Adipose tissue (tissue), 3 donors: Measurements from ENCODE around the gene LY6G6D. TPM values are rescaled to one million over a fixed set of nuclear protein-coding genes. Genes with fewer than 3 reads are reported as not detected.
A peak's percentile ranks its signal among the peaks of the same experiment; 100 is the strongest.
"Not testable (repeated sequence)": the region's sequence is repeated elsewhere in the genome, so short reads cannot be mapped to it uniquely, and the experiment has no call there.

ENCODE experiments used
- H3K27ac ChIP-seq: one replicate; pipeline ENCODE4 v1.5.1; 2013; ENCODE audit warnings: low read depth, low read length
- whole genome bisulfite sequencing, 3 donors: extraction: QIAGEN DNeasy Blood & Tissue Kit; methylation state at CpG; one replicate each; pipeline ENCODE4 v1.1.7; 2013; 5-methylcytosine and 5-hydroxymethylcytosine counted together
- polyA plus RNA-seq, 3 donors: library from polyadenylated mRNA; stranded (reverse); fragments of 200-250 nt; gene quantifications; one replicate each; pipeline ENCODE4 v1.2.3, GENCODE V29; 2013
- donor health status: healthy with polysubstance abuse.
- donor health status: Bipolar disorder and iron deficiency.
- donor health status: healthy.

LY6G6D gene
- polyA plus RNA-seq, 3 donors: not detected

- no peak overlapping the region for H3K27ac ChIP-seq
- WGBS, 3 donors: 67 to 80% (median 72%) methylated on average over 10 of the region's 10 CpGs
Measured at GRCh38 chr6:31690231-31691077, 24.7 kb upstream of the LY6G6D start.

DNA sequence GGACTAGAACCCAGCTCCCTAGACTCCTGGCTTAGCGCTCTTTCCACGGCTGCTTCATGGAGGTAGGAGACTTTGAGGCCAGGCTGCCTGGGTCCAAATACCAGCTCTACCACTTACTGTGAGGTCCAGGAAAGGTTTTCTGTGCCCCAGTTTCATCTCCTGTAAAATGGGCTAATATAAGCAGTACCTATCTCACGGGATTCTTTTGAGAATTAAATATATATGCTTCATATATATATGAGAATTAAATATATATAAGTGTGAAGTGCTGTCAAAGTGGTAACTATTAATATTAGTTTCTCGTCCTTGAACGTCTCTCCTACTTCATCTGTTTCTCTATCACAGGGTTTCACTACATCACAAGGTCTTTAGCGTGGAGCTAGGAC lies 24.1 kb upstream of the LY6G6D start:
- whole genome bisulfite sequencing, 3 donors: 92 to 94% (median 94%) methylated on average over 6 of the region's 6 CpGs

GRCh38 chr6:31691564-31692108 lies 23.5 kb upstream of the LY6G6D start:
- H3K27ac ChIP-seq: no peak overlapping the region
- WGBS, 3 donors: 95 to 96% (median 96%) methylated on average over 11 to 12 of the region's 12 CpGs

More for the DNA sequence above, 24.1 kb upstream of the LY6G6D start:
- H3K27ac ChIP-seq: no peak overlapping the region

GRCh38 chr6:31692353-31692752 lies 22.8 kb upstream of the LY6G6D start:
- 83 to 91% (median 87%) methylated on average over 4 of the region's 4 CpGs for WGBS, 3 donors
- H3K27ac ChIP-seq: no peak overlapping the region

- WGBS, 3 donors: 88 to 93% (median 89%) methylated on average over 9 of the region's 9 CpGs
- H3K27ac ChIP-seq: no peak overlapping the region
Measured at GRCh38 chr6:31692886-31693285, 22.3 kb upstream of the LY6G6D start.

DNA sequence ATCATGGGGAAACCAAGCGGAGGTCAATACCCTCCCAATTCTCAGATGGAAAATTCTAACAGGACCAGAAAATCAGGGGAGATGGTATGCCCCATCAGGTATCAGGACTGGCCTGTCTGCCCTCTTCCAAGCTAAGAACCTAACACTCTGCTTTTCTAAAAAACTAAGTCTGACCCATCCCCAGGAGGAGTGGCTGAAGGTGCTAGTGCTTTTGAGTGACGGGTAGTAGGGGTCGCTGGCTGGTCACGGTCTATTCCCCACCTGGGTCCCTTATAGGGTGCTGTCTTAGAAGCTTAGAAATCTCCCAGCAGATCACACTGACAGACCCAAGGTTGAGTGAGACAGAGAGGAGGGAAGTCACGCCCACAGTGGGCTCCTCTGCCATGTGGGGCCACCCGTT lies 21.6 kb upstream of the LY6G6D start:
- WGBS, 3 donors: 89 to 90% (median 89%) methylated on average over 6 of the region's 6 CpGs
- H3K27ac ChIP-seq: no peak overlapping the region

GRCh38 chr6:31697555-31697954 lies 17.6 kb upstream of the LY6G6D start:
- H3K27ac ChIP-seq: no peak overlapping the region
- WGBS, 3 donors: 39 to 61% (median 42%) methylated on average over 3 of the region's 3 CpGs

DNA sequence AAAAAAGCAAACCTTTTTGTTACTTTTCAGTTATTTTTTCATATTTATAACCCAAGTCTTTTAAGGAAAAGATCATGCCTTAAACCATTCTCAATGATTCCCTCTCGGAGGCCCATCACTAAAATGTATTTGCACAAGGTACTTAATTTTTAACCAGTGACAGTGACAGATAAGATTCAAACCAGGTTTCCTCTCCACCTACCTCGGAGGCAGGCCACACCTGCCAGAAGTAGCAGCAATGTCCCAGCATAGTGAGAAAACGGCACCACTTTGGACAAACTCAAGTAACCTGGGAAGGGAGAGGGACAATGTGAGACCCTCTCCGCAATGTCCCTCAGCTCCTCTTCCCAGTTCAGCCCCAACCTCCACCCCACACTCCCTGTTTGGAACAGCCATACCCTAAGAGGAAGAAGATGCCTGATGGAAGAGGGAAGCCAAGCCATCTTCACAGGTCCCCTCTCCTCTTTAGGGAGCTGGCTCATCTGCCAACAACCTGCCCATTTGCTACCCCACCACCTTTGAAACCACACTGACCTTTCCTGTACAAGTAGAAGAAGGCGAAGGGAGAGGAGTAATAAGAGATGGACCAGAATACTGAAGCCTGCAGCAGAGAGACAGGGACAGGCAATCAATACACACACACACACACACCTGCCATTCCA lies 14.3 kb upstream of the LY6G6D start:
- 60 to 87% (median 84%) methylated on average over 5 of the region's 5 CpGs for WGBS, 3 donors
- no peak overlapping the region for H3K27ac ChIP-seq

- WGBS, 3 donors: 27 to 33% (median 30%) methylated on average over 7 of the region's 7 CpGs
- no peak overlapping the region for H3K27ac ChIP-seq
Measured at GRCh38 chr6:31701666-31702404, 13.3 kb upstream of the LY6G6D start.

DNA sequence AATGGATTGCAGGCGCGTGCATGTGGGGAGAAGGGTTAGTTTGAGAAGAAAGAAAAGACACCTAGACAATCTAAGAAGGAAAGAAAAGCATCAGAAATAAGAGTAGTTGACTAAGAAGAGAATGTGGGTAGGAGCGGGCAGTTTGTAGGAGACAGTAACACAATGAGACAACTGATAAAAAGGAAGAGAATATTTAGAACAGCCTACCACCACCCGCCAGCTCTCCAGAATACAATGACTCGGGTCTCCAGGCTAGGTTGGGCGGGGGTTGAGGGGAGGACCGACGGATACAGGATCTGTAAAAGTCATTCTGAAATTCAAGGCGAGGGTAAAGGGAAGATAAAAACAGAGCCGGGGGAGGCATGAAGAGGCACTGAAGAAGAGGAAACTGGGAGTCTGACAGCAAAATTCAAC lies 12.7 kb upstream of the LY6G6D start:
- WGBS, 3 donors: 0 to 3% (median 1%) methylated on average over 10 of the region's 10 CpGs
- H3K27ac ChIP-seq: peak overlapping the region; percentile 93

- 1 to 2% (median 1%) methylated on average over 54 of the region's 54 CpGs for WGBS, 3 donors
- peak within 1 kb of the TSS; percentile 93 for H3K27ac ChIP-seq
Measured at GRCh38 chr6:31702819-31703716, 12.1 kb upstream of the LY6G6D start, which contains the start of gene ABHD16A. Gene ABHD16A, minus strand, starts transcription at chr6:31703324. Its CDS starts 43 bp downstream, at chr6:31703281.

- WGBS, 3 donors: 89 to 92% (median 90%) methylated on average over 5 to 6 of the region's 6 CpGs
- no peak overlapping the region for H3K27ac ChIP-seq
Measured at GRCh38 chr6:31705931-31706330, 9.2 kb upstream of the LY6G6D start.

GRCh38 chr6:31706599-31706998 lies 8.5 kb upstream of the LY6G6D start, which contains the start of gene LY6G6F:
Gene LY6G6F, plus strand, starts transcription at chr6:31706866. Its CDS starts 41 bp downstream, at chr6:31706907.
- 50 to 60% (median 55%) methylated on average over 3 of the region's 3 CpGs for WGBS, 3 donors
- no peak within 1 kb of the TSS for H3K27ac ChIP-seq

DNA sequence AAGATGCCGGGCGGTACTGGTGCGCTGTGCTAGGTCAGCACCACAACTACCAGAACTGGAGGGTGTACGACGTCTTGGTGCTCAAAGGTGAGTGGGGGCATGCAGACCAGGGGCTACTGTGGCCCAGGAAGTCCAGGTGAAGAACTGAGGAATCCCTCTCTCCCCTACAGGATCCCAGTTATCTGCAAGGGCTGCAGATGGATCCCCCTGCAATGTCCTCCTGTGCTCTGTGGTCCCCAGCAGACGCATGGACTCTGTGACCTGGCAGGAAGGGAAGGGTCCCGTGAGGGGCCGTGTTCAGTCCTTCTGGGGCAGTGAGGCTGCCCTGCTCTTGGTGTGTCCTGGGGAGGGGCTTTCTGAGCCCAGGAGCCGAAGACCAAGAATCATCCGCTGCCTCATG lies 7.4 kb upstream of the LY6G6D start:
- WGBS, 3 donors: 76 to 86% (median 85%) methylated on average over 10 of the region's 10 CpGs
- no peak overlapping the region for H3K27ac ChIP-seq

DNA sequence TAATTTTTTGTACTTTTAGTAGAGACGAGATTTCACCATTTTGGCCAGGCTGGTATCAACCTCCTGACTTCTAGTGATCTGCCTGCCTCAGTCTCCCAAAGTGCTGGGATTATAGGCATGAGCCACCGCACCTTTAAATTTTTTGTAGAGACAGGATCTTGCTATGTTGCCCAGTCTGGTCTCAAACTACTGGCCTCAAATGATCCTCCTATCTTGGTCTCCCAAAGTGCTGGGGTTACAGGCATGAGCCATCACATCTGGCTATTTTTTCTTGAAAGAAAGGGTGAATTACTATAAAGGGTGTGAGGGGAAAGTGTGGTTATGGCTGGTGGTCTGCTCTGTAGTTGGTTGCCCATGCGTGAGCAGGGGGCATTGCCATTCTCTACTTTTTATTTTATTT lies 6.9 kb upstream of the LY6G6D start:
- no peak overlapping the region for H3K27ac ChIP-seq
- WGBS, 3 donors: 89 to 98% (median 97%) methylated on average over 3 of the region's 3 CpGs

- not testable (repeated sequence) for H3K27ac ChIP-seq
- 85 to 90% (median 89%) methylated on average over 11 of the region's 11 CpGs for WGBS, 3 donors
Measured at GRCh38 chr6:31709157-31709556, 6.0 kb upstream of the LY6G6D start.

GRCh38 chr6:31710523-31711219 lies 4.5 kb upstream of the LY6G6D start:
- H3K27ac ChIP-seq: no peak overlapping the region
- 47 to 66% (median 66%) methylated on average over 5 of the region's 5 CpGs for WGBS, 3 donors
